B cell (primary cell): Measurements from ENCODE around the gene DROSHA. TPM values are rescaled to one million over a fixed set of nuclear protein-coding genes. Genes with fewer than 3 reads are reported as not detected.

ENCODE experiments used
- ATAC-seq: fragments of 200-7000 bp; cut with Tn5 transposase; one replicate; pipeline ENCODE4 v1.10.0; 2021; ENCODE audit warnings: low read depth, mild to moderate bottlenecking, moderate number of reproducible peaks, moderate library complexity
- CTCF ChIA-PET: fragments of 350-600 bp; sonication (Branson Sonifier 250); formaldehyde crosslinking; loops from one replicate; lab custom pipeline; 2021; ENCODE audit warnings: antibody characterized with exemption, inconsistent platforms; lab: Charles Lee
- POLR2A ChIA-PET: fragments of 350-600 bp; sonication (Branson Sonifier 250); formaldehyde crosslinking; loops from one replicate; lab custom pipeline; 2021; ENCODE audit warnings: antibody characterized with exemption; lab: Charles Lee
- DNase-seq: peaks from one replicate; pipeline ENCODE4 v3.0.0; 2013
- H2AFZ ChIP-seq: 2 replicates; pipeline ENCODE4 v1.6.1; 2012; ENCODE audit warnings: mild to moderate bottlenecking, low read depth, low read length; ENCODE audit not compliant: insufficient read depth, poor library complexity, severe bottlenecking
- H3K27ac ChIP-seq, 2 donors: 1 replicate in 1 of 2; 2 replicates in 1 of 2; pipeline ENCODE4 v1.5.1; 2012 to 2013; ENCODE audit warnings: low read length in 2 of 2, mild to moderate bottlenecking in 2 of 2, moderate library complexity in 1 of 2
- H3K27me3 ChIP-seq, 4 experiments: fragments of 200-600 bp in 1 of 4; sonication (generic) in 1 of 4; replicated peaks in 1 of 4; 1 replicate in 2 of 4; 2 replicates in 2 of 4; pipeline versions ENCODE4 v1.6.1 to v1.7.0; 2013 to 2016; ENCODE audit warnings: low read length in 3 of 4, mild to moderate bottlenecking in 2 of 4, mixed read lengths in 1 of 4, moderate library complexity in 1 of 4; ENCODE audit not compliant: insufficient read depth in 4 of 4, control insufficient read depth in 3 of 4; ENCODE audit errors: control extremely low read depth in 1 of 4
- H3K36me3 ChIP-seq, 2 experiments: replicated peaks in 1 of 2; 1 replicate in 1 of 2; 2 replicates in 1 of 2; pipeline versions ENCODE4 v1.6.1 to v1.7.1; 2013; ENCODE audit warnings: low read length in 1 of 2; ENCODE audit not compliant: insufficient read depth in 2 of 2, control insufficient read depth in 1 of 2; ENCODE audit errors: control extremely low read depth in 1 of 2, extremely low read depth in 1 of 2
- H3K4me1 ChIP-seq, 2 donors: fragments of 200-600 bp in 1 of 2; sonication (generic) in 1 of 2; 1 replicate in 1 of 2; 2 replicates in 1 of 2; pipeline versions ENCODE4 v1.5.1 to v1.6.1; 2013 to 2017; ENCODE audit warnings: low read length in 2 of 2; ENCODE audit not compliant: control insufficient read depth in 2 of 2, insufficient read depth in 2 of 2
- H3K4me2 ChIP-seq: replicated peaks from 2 replicates; pipeline ENCODE3; 2012; ENCODE audit warnings: mild to moderate bottlenecking, low read depth, low read length; ENCODE audit not compliant: poor library complexity, severe bottlenecking
- H3K4me3 ChIP-seq, 5 experiments: fragments of 200-600 bp in 1 of 5; sonication (generic) in 1 of 5; 1 replicate in 3 of 5; 2 replicates in 2 of 5; pipeline versions ENCODE4 v1.5.1 to v1.7.0; 2011 to 2016; ENCODE audit warnings: low read length in 4 of 5, mild to moderate bottlenecking in 4 of 5, low read depth in 2 of 5, control low read depth in 1 of 5, moderate library complexity in 1 of 5; ENCODE audit not compliant: insufficient read depth in 1 of 5; ENCODE audit errors: control extremely low read depth in 1 of 5, extremely low read depth in 1 of 5
- H3K79me2 ChIP-seq: fragments of 200-600 bp; sonication (generic); one replicate; pipeline ENCODE4 v1.6.0; 2016; ENCODE audit warnings: low read length; ENCODE audit not compliant: control insufficient read depth, insufficient read depth
- H3K9ac ChIP-seq: fragments of 200-600 bp; sonication (generic); 2 replicates; pipeline ENCODE4 v1.6.1; 2017; ENCODE audit warnings: mild to moderate bottlenecking, low read length, moderate library complexity
- H3K9me3 ChIP-seq, 3 donors: one replicate each; pipeline versions ENCODE4 v1.6.1 to v1.7.1; 2013; ENCODE audit warnings: low read length in 2 of 3; ENCODE audit not compliant: control insufficient read depth in 2 of 3, insufficient read depth in 1 of 3; ENCODE audit errors: control extremely low read depth in 1 of 3
- H4K20me1 ChIP-seq: 2 replicates; pipeline ENCODE4 v1.6.0; 2012; ENCODE audit warnings: mild to moderate bottlenecking, low read length; ENCODE audit not compliant: insufficient read depth, control insufficient read depth, poor library complexity, severe bottlenecking
- H3K27ac Mint-ChIP-seq: one replicate; pipeline ENCODE4 v1.8.0; 2021; ENCODE audit warnings: mixed read lengths
- H3K27me3 Mint-ChIP-seq: one replicate; pipeline ENCODE4 v1.8.0; 2021; ENCODE audit warnings: mixed read lengths
- H3K4me1 Mint-ChIP-seq: one replicate; pipeline ENCODE4 v1.8.0; 2021; ENCODE audit warnings: mixed read lengths
- H3K4me3 Mint-ChIP-seq: one replicate; pipeline ENCODE4 v1.8.0; 2021; ENCODE audit warnings: mixed read lengths
- H3K9me3 Mint-ChIP-seq: one replicate; pipeline ENCODE4 v1.8.0; 2022; ENCODE audit warnings: mixed read lengths; ENCODE audit not compliant: insufficient read depth
- CTCF ChIP-seq: fragments of 200-600 bp; IDR thresholded peaks from one replicate; pipeline ENCODE4 v1.8.0; 2022; ENCODE audit warnings: antibody characterized with exemption, mild to moderate bottlenecking
- EZH2 ChIP-seq: IDR thresholded peaks from 2 replicates; pipeline ENCODE4 v1.6.1; 2012; ENCODE audit warnings: borderline replicate concordance, low read depth, mild to moderate bottlenecking, moderate library complexity, low read length; ENCODE audit not compliant: insufficient read depth, poor library complexity, severe bottlenecking
- WGBS: methylation state at CpG from one replicate; pipeline ENCODE4 v1.1.5; 2013; ENCODE audit warnings: missing lambda C conversion rate; ENCODE audit not compliant: insufficient coverage; 5-methylcytosine and 5-hydroxymethylcytosine counted together
- intact Hi-C: fragments of 100-400 bp; cut with micrococcal nuclease; formaldehyde crosslinking; loops from one replicate; pipeline ENCODE4 v1.10.0; 2022
- polyA plus RNA-seq: library from polyadenylated mRNA; depleted of rRNA; stranded (reverse); fragments of >200 nt; gene quantifications from 2 replicates; pipeline ENCODE4 v1.2.3, GENCODE V29; 2012
- total RNA-seq, 2 donors: library from RNA; stranded (reverse); fragments of 120-200 nt in 1 of 2; gene quantifications; 1 replicate in 1 of 2; 2 replicates in 1 of 2; pipeline versions ENCODE4 v1.2.3 to v1.2.4, GENCODE V29; 2013 to 2022

Gene DROSHA
- total and polyA plus RNA-seq, 2 donors (not counting 1 experiment from before 2014, with no cell fraction given): 31.2 to 62.4 TPM

- Histone ChIP-seq H3K9ac (no peak overlapping the region), H3K27ac (no peak overlapping the region), H3K4me2 (no peak overlapping the region), H3K27me3 (no peaks in the 10 kb centered on the region), H3K9me3 (no peaks in the 10 kb centered on the region), H3K79me2 (no peaks in the 10 kb centered on the region), H2AFZ (no peak overlapping the region), H3K4me1 (no peaks in the 10 kb centered on the region), H3K4me3 (no peak overlapping the region), H4K20me1 (no peaks in the 10 kb centered on the region), H3K36me3 (peaks cover 11 to 27% of the 10 kb centered on the region in 2 experiments)
- TF ChIP-seq EZH2: no peak
- intact Hi-C loops: no loop called here
- DNase-seq (no peak), ATAC-seq (no peak)
- CTCF ChIA-PET: no interaction called here
- H3K4me3 Mint-ChIP-seq: no peak overlapping the region
- no peaks in the 10 kb centered on the region for H3K27me3 Mint-ChIP-seq
- H3K9me3 Mint-ChIP-seq: no peaks in the 10 kb centered on the region
- POLR2A ChIA-PET: no interaction called here
- no peaks in the 10 kb centered on the region for H3K4me1 Mint-ChIP-seq
- H3K27ac Mint-ChIP-seq: no peak overlapping the region
Observed at GRCh38 chr5:31478901-31479300, 53.0 kb downstream of the DROSHA start.

- Histone ChIP-seq H3K36me3 (peaks cover 12 to 26% of the 10 kb centered on the region in 2 experiments), H3K79me2 (no peaks in the 10 kb centered on the region), H4K20me1 (no peaks in the 10 kb centered on the region), H3K27me3 (no peaks in the 10 kb centered on the region), H3K9ac (no peak overlapping the region), H2AFZ (no peak overlapping the region), H3K4me3 (no peak overlapping the region), H3K4me1 (no peaks in the 10 kb centered on the region), H3K27ac (no peak overlapping the region), H3K9me3 (no peaks in the 10 kb centered on the region), H3K4me2 (no peak overlapping the region)
- WGBS: 96% methylated on average over 3 of the region's 5 CpGs
- Mint-ChIP-seq H3K27me3 (no peaks in the 10 kb centered on the region), H3K4me1 (no peaks in the 10 kb centered on the region), H3K4me3 (no peak overlapping the region), H3K27ac (no peak overlapping the region), H3K9me3 (no peaks in the 10 kb centered on the region)
- POLR2A ChIA-PET: no interaction called here
- DNase-seq (no peak), ATAC-seq (no peak)
- CTCF ChIA-PET: no interaction called here
- intact Hi-C loops: no loop called here
- no peak for TF ChIP-seq EZH2
- TF ChIP-seq CTCF: no peak
Observed at GRCh38 chr5:31477971-31478370, 53.9 kb downstream of the DROSHA start.
